DND-41 (cell line): ENCODE data around the gene ERBB4.

Source experiments
- ATAC-seq: fragments of 200-7000 bp; cut with Tn5 transposase; 3 replicates; pipeline ENCODE4 v1.9.1; 2021; ENCODE audit warnings: low read depth; ENCODE audit not compliant: insufficient read depth
- DNase-seq: peaks from one replicate; pipeline ENCODE4 v3.0.0-alpha.2; 2020
- H2AFZ ChIP-seq: 2 replicates; pipeline ENCODE4 v1.6.0; 2012; ENCODE audit warnings: low read depth, low read length
- H3K27ac ChIP-seq: 2 replicates; pipeline ENCODE4 v1.5.1; 2012; ENCODE audit warnings: low read length, inconsistent platforms
- H3K27me3 ChIP-seq: fragments of 200-600 bp; sonication (generic); 2 replicates; pipeline ENCODE4 v1.6.0; 2012; ENCODE audit warnings: low read length, mild to moderate bottlenecking, inconsistent platforms; ENCODE audit not compliant: insufficient read depth, poor library complexity
- H3K36me3 ChIP-seq: 2 replicates; pipeline ENCODE4 v1.5.1; 2012; ENCODE audit warnings: low read length, inconsistent platforms; ENCODE audit not compliant: insufficient read depth
- H3K4me1 ChIP-seq: 2 replicates; pipeline ENCODE4 v1.5.1; 2012; ENCODE audit warnings: mild to moderate bottlenecking, low read length; ENCODE audit not compliant: insufficient read depth
- H3K4me2 ChIP-seq: 2 replicates; pipeline ENCODE4 v1.6.0; 2012; ENCODE audit warnings: mild to moderate bottlenecking, moderate library complexity, low read length, inconsistent platforms; ENCODE audit not compliant: insufficient read depth
- H3K4me3 ChIP-seq, 2 experiments: fragments of 200-600 bp in 1 of 2; shearing (Covaris generic) in 1 of 2; 2 replicates each; pipeline ENCODE4 v1.5.1; 2012 to 2016; ENCODE audit warnings: inconsistent platforms in 2 of 2, low read length in 2 of 2, mild to moderate bottlenecking in 2 of 2, low read depth in 1 of 2, moderate library complexity in 1 of 2
- H3K79me2 ChIP-seq: 2 replicates; pipeline ENCODE4 v1.6.0; 2012; ENCODE audit warnings: low read length, inconsistent platforms; ENCODE audit not compliant: insufficient read depth
- H3K9ac ChIP-seq: 2 replicates; pipeline ENCODE4 v1.6.0; 2012; ENCODE audit warnings: low read depth, mild to moderate bottlenecking, inconsistent platforms, low read length, moderate library complexity
- H3K9me3 ChIP-seq: 2 replicates; pipeline ENCODE4 v1.5.1; 2012; ENCODE audit warnings: low read length, moderate library complexity, mild to moderate bottlenecking, inconsistent platforms; ENCODE audit not compliant: insufficient read depth, severe bottlenecking
- H4K20me1 ChIP-seq: 2 replicates; pipeline ENCODE4 v1.6.0; 2012; ENCODE audit warnings: low read length; ENCODE audit not compliant: insufficient read depth
- EZH2 ChIP-seq: IDR thresholded peaks from 3 replicates; pipeline ENCODE4 v1.6.1; 2012; ENCODE audit warnings: borderline replicate concordance, low read depth, mild to moderate bottlenecking, moderate library complexity, low read length, inconsistent platforms; ENCODE audit not compliant: severe bottlenecking
- TF ChIP-seq, protein P1 (sequence below): IDR thresholded peaks from 2 replicates; pipeline ENCODE4 v1.5.1; 2012; ENCODE audit warnings: borderline replicate concordance, low read length, moderate library complexity, mild to moderate bottlenecking; ENCODE audit not compliant: poor library complexity, severe bottlenecking; ENCODE audit errors: extremely low read depth

Gene ERBB4

DNA sequence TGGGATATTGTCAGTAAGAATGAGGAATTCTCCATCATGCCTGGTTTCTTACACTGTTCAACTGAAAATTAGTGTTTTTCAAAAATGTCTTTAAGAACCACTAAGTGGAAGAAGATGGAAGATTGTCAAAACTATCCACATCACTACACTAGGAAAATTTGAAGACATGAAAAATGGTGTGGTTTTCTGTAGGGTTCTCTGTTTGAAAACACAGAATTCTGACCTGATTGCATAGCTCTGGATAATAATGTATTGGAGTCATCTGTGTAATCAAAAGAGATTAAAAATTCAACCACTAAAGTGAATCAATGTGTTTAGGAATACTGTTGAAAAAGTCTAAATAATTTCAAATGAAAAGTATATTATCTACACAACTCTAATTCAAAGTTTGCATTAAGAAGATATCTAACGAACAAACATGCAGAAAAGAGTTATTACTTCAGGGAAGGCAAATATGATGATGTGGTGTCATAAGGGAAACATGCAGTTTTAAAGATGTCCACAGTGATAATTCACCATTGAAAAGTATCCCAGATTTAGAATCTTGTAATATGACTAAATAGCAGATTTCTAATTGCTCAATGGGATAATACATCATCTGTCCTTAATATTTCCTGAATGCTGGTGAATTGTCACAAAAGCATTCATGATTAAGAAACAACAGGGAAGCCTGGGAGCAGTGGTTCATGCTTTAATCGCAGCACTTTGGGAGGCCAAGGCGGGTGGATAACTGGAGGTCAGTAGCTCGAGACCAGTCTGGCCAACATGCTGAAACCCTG is 116.9 kb downstream of the ERBB4 start:
- Histone ChIP-seq H3K27me3 (no peaks in the 10 kb centered on the region), H3K4me3 (no peak overlapping the region), H3K9ac (no peak overlapping the region), H4K20me1 (no peaks in the 10 kb centered on the region), H2AFZ (no peak overlapping the region), H3K4me2 (no peak overlapping the region), H3K27ac (no peak overlapping the region), H3K4me1 (no peaks in the 10 kb centered on the region), H3K79me2 (no peaks in the 10 kb centered on the region), H3K36me3 (no peaks in the 10 kb centered on the region), H3K9me3 (no peaks in the 10 kb centered on the region)
- DNase-seq (no peak), ATAC-seq (no peak)
- no peak for TF ChIP-seq EZH2
- TF ChIP-seq, protein P1, sequence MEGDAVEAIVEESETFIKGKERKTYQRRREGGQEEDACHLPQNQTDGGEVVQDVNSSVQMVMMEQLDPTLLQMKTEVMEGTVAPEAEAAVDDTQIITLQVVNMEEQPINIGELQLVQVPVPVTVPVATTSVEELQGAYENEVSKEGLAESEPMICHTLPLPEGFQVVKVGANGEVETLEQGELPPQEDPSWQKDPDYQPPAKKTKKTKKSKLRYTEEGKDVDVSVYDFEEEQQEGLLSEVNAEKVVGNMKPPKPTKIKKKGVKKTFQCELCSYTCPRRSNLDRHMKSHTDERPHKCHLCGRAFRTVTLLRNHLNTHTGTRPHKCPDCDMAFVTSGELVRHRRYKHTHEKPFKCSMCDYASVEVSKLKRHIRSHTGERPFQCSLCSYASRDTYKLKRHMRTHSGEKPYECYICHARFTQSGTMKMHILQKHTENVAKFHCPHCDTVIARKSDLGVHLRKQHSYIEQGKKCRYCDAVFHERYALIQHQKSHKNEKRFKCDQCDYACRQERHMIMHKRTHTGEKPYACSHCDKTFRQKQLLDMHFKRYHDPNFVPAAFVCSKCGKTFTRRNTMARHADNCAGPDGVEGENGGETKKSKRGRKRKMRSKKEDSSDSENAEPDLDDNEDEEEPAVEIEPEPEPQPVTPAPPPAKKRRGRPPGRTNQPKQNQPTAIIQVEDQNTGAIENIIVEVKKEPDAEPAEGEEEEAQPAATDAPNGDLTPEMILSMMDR = no peak

DNA sequence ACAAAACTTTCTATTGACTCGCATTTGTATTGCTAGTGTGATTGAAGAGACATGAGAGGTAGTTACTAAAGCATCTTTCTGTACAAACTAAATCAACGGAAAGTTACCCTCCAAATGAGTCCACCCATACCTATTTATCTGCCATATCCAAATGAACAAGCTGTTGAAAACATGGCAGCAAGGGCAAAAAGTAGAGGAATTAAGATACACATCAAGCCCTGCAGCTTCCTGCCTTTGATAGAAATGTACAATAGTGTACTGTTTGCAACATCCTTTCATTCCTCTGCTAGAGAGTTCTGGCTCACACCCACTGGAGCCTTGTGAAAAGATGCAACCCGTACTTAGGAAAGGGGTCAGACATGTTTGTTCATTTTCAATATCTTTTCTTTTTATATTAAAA is 122.5 kb downstream of the ERBB4 start:
- no peak overlapping the region for H3K27ac ChIP-seq
- no peak for ATAC-seq
- no peak for DNase-seq

DNA sequence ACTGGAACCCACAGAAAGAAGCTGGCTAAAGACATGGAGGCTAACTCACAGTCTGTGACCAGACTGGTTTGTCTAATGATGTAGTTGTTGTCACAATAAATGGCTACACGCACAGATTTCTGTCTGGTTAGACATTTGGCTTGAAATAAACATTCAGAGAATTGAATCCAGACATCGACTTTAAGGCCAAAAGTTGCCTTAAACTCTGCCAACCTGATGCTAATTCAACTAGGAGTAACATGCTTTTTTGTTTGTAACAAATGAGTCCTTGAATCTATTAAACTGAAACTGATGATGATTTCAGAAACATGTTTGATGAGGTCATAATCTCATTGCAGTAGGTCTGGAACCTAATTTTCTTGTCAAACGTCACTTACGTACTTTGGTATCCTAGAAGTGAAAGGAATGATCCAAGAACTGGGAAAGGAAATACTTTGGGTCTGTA is 123.8 kb downstream of the ERBB4 start:
- Histone ChIP-seq H2AFZ (no peak overlapping the region), H3K36me3 (no peaks in the 10 kb centered on the region), H3K27me3 (no peaks in the 10 kb centered on the region), H3K27ac (no peak overlapping the region), H3K79me2 (no peaks in the 10 kb centered on the region), H3K4me2 (no peak overlapping the region), H3K9me3 (no peaks in the 10 kb centered on the region), H3K4me1 (no peaks in the 10 kb centered on the region), H3K4me3 (no peak overlapping the region), H4K20me1 (no peaks in the 10 kb centered on the region), H3K9ac (no peak overlapping the region)
- no peak for DNase-seq
- TF ChIP-seq, protein P1 = no peak
- no peak for TF ChIP-seq EZH2
- ATAC-seq = no peak

More for the DNA sequence above, 122.5 kb downstream of the ERBB4 start:
- TF ChIP-seq, protein P1 = no peak
- TF ChIP-seq EZH2 = no peak
- H4K20me1 ChIP-seq = no peaks in the 10 kb centered on the region
- H3K4me2 ChIP-seq = no peak overlapping the region
- H3K9me3 ChIP-seq = no peaks in the 10 kb centered on the region
- H3K4me1 ChIP-seq = no peaks in the 10 kb centered on the region
- no peaks in the 10 kb centered on the region for H3K27me3 ChIP-seq
- no peaks in the 10 kb centered on the region for H3K36me3 ChIP-seq
- H2AFZ ChIP-seq = no peak overlapping the region
- H3K79me2 ChIP-seq = no peaks in the 10 kb centered on the region
- H3K4me3 ChIP-seq = no peak overlapping the region
- H3K9ac ChIP-seq = no peak overlapping the region

DNA sequence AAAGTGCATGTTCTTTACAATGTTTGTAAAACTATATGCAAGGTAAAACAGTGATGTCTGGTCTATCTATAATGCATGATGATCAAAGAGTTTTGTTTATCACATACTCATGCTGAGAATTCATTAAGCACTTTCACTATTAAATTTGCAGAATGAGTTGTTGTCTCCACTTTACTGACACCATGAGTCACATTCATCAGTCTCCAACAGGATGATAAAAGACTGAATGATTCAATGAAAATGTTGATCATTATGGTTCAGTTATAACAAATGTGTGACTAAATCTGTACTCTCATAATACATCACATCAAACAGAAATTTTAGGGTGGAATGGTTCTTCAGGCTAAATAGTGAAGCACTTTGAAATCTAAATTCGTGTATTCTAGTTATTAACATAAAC is 129.0 kb downstream of the ERBB4 start:
- no peak overlapping the region for H3K4me2 ChIP-seq

More for the DNA sequence above, 129.0 kb downstream of the ERBB4 start:
- H3K79me2 ChIP-seq = no peaks in the 10 kb centered on the region
- H3K27me3 ChIP-seq = no peaks in the 10 kb centered on the region
- no peak overlapping the region for H2AFZ ChIP-seq
- TF ChIP-seq, protein P1 = no peak
- no peak for TF ChIP-seq EZH2
- H3K4me3 ChIP-seq = no peak overlapping the region
- no peaks in the 10 kb centered on the region for H3K36me3 ChIP-seq
- no peaks in the 10 kb centered on the region for H4K20me1 ChIP-seq
- no peak overlapping the region for H3K27ac ChIP-seq
- DNase-seq (no peak), ATAC-seq (no peak)
- no peak overlapping the region for H3K9ac ChIP-seq
- H3K4me1 ChIP-seq = no peaks in the 10 kb centered on the region
- no peaks in the 10 kb centered on the region for H3K9me3 ChIP-seq
